ENCODE measurements around the gene FAM20C. TPM values are rescaled to one million over a fixed set of nuclear protein-coding genes. Genes with fewer than 3 reads are reported as not detected.

The FAM20C gene
- total and polyA plus RNA-seq, 2 donors (not counting 3 experiments of a cell fraction or from before 2014, with no cell fraction given): 14.2 to 34.5 TPM

- FAIRE-seq (no peak), DNase-seq (ENCODE audit: low read depth, low spot score) (no peak)
- Histone ChIP-seq H3K27ac (ENCODE audit: insufficient read depth, low read depth, low read length) (no peak overlapping the region), H3K9me3 (replicated peaks; ENCODE audit: control insufficient read depth, insufficient read depth, low read length) (no peaks in the 10 kb centered on the region), H3K9ac (replicated peaks; ENCODE audit: extremely low read depth, insufficient read depth, low read length) (no peak overlapping the region), H3K4me2 (ENCODE audit: insufficient read depth, low read length) (no peak overlapping the region), H3K27me3 (ENCODE audit: control insufficient read depth in 2 of 2, insufficient read depth in 2 of 2, low read length in 2 of 2) (no peaks in the 10 kb centered on the region), H2AFZ (ENCODE audit: low read depth, low read length) (no peak overlapping the region), H3K36me3 (ENCODE audit: control insufficient read depth in 2 of 2, extremely low read depth in 1 of 2, insufficient read depth in 2 of 2, low read length in 2 of 2) (peaks cover 0 to 3% of the 10 kb centered on the region in 2 experiments), H3K79me2 (ENCODE audit: control insufficient read depth, insufficient read depth, low read length) (peaks cover 10% of the 10 kb centered on the region), H3K9me1 (replicated peaks; ENCODE audit: control insufficient read depth, extremely low read depth, insufficient read depth, low read length) (no peaks in the 10 kb centered on the region), H4K20me1 (replicated peaks; ENCODE audit: control insufficient read depth, extremely low read depth, insufficient read depth, low read length) (no peaks in the 10 kb centered on the region), H3K4me3 (replicated peaks in 1 of 3; ENCODE audit: insufficient read depth in 1 of 3, low read depth in 1 of 3, low read length in 3 of 3) (no peak overlapping the region), H3K4me1 (ENCODE audit: control insufficient read depth, extremely low read depth, insufficient read depth, low read length) (no peaks in the 10 kb centered on the region)
- TF ChIP-seq GATA2 (IDR thresholded peaks at IDR 0.05; ENCODE audit: insufficient read depth, insufficient read length, low read depth, low read length) (no peak), POLR2A (IDR thresholded peaks at IDR 0.05; ENCODE audit: low read depth, low read length) (no peak), MAX (IDR thresholded peaks at IDR 0.05; ENCODE audit: insufficient read depth, insufficient read length) (no peak), CTCF (IDR thresholded peaks at IDR 0.05; ENCODE audit: extremely low read depth in 1 of 2, insufficient read depth in 1 of 2, low read depth in 1 of 2, low read length in 2 of 2) (no peak), FOS (IDR thresholded peaks at IDR 0.05; ENCODE audit: borderline replicate concordance, insufficient read depth, low read length) (no peak), MYC (IDR thresholded peaks at IDR 0.05; ENCODE audit: low read depth, low read length) (no peak), EZH2 (IDR thresholded peaks at IDR 0.05; ENCODE audit: borderline replicate concordance, low read depth, low read length, severe bottlenecking) (no peak), POLR2AphosphoS5 (IDR thresholded peaks at IDR 0.05; ENCODE audit: insufficient read depth, low read depth, low read length) (no peak), JUN (IDR thresholded peaks at IDR 0.05; ENCODE audit: borderline replicate concordance, insufficient read depth, insufficient read length, low read depth) (no peak)
- BruUV-seq (replicated peaks): no TSS peak
- CTCF ChIA-PET: no interaction called here
- dilution Hi-C loops (cut with MboI; ENCODE audit: extremely low pct_ligation_motif_present, low sequenced_read_pairs) (no loop called here), intact Hi-C loops (cut with micrococcal nuclease) (no loop called here)
- POLR2A ChIA-PET: no interaction called here
These were observed 47.8 kb downstream of the FAM20C start for GRCh38 chr7:240146-240676.
